Measurements from ENCODE around the gene GSE1. TPM values are rescaled to one million over a fixed set of nuclear protein-coding genes. Genes with fewer than 3 reads are reported as not detected.

The GSE1 gene
- polyA plus RNA-seq, 1 donor (not counting 4 experiments of a cell fraction or from before 2014, with no cell fraction given), result 5.0 TPM

GRCh38 chr16:85580684-85581083, 32.4 kb upstream of the GSE1 start:
- no peak overlapping the region for H3K27ac ChIP-seq (ENCODE audit: control insufficient read depth, insufficient read depth, low read length)
- peaks cover 6% of the 10 kb centered on the region for H4K20me1 ChIP-seq (ENCODE audit: control insufficient read depth, extremely low read depth, insufficient read depth, low read length)
- H3K27me3 ChIP-seq (ENCODE audit: control insufficient read depth, extremely low read depth, insufficient read depth, low read length), result peaks cover 16% of the 10 kb centered on the region
- no peak overlapping the region for H3K4me3 ChIP-seq (ENCODE audit: control insufficient read depth in 2 of 3, extremely low read depth in 1 of 3, insufficient read depth in 2 of 3, low read depth in 1 of 3, low read length in 3 of 3)
- FAIRE-seq (no peak), DNase-seq (ENCODE audit: low read depth, low spot score) (no peak)
- TF ChIP-seq CTCF (optimal IDR thresholded peaks at IDR 0.05 in 1 of 3, IDR thresholded peaks at IDR 0.05 in 1 of 3, conservative IDR thresholded peaks at IDR 0.05 in 1 of 3; ENCODE audit: extremely low read depth in 1 of 3, insufficient read depth in 2 of 3, low read length in 3 of 3) (no peak), EZH2 (IDR thresholded peaks at IDR 0.05; ENCODE audit: low read length) (no peak)
- no peak overlapping the region for H3K4me2 ChIP-seq (ENCODE audit: control insufficient read depth, extremely low read depth, insufficient read depth, low read depth, low read length)
- H3K9me3 ChIP-seq (ENCODE audit: control insufficient read depth, low read depth, low read length), result no peaks in the 10 kb centered on the region
- no peak overlapping the region for H3K9ac ChIP-seq (ENCODE audit: control insufficient read depth, extremely low read depth, insufficient read depth, low read length)
- no peaks in the 10 kb centered on the region for H3K9me1 ChIP-seq (ENCODE audit: control insufficient read depth, extremely low read depth, insufficient read depth, low read length)
- H3K36me3 ChIP-seq (ENCODE audit: control insufficient read depth in 2 of 2, extremely low read depth in 1 of 2, insufficient read depth in 2 of 2, low read length in 2 of 2), result no peaks in the 10 kb centered on the region
- no peaks in the 10 kb centered on the region for H3K4me1 ChIP-seq (ENCODE audit: control insufficient read depth, extremely low read depth, insufficient read depth, low read length)
- no peak overlapping the region for H2AFZ ChIP-seq (ENCODE audit: control insufficient read depth, low read length)
- no peaks in the 10 kb centered on the region for H3K79me2 ChIP-seq (ENCODE audit: control insufficient read depth, insufficient read depth, low read length)
- dilution Hi-C loops (cut with MboI; ENCODE audit: extremely low pct_ligation_motif_present, low sequenced_read_pairs), result no loop called here

GRCh38 chr16:85582229-85582991, 30.7 kb upstream of the GSE1 start:
- FAIRE-seq (no peak), DNase-seq (ENCODE audit: low read depth, low spot score) (no peak)
- H4K20me1 ChIP-seq (ENCODE audit: control insufficient read depth, extremely low read depth, insufficient read depth, low read length), result peaks cover 3% of the 10 kb centered on the region
- H3K9ac ChIP-seq (ENCODE audit: control insufficient read depth, extremely low read depth, insufficient read depth, low read length), result no peak overlapping the region
- peaks cover 16% of the 10 kb centered on the region for H3K27me3 ChIP-seq (ENCODE audit: control insufficient read depth, extremely low read depth, insufficient read depth, low read length)
- no peaks in the 10 kb centered on the region for H3K79me2 ChIP-seq (ENCODE audit: control insufficient read depth, insufficient read depth, low read length)
- no peaks in the 10 kb centered on the region for H3K4me1 ChIP-seq (ENCODE audit: control insufficient read depth, extremely low read depth, insufficient read depth, low read length)
- H2AFZ ChIP-seq (ENCODE audit: control insufficient read depth, low read length), result no peak overlapping the region
- no peak overlapping the region for H3K27ac ChIP-seq (ENCODE audit: control insufficient read depth, insufficient read depth, low read length)
- H3K4me2 ChIP-seq (ENCODE audit: control insufficient read depth, extremely low read depth, insufficient read depth, low read depth, low read length), result no peak overlapping the region
- no peak overlapping the region for H3K4me3 ChIP-seq (ENCODE audit: control insufficient read depth in 2 of 3, extremely low read depth in 1 of 3, insufficient read depth in 2 of 3, low read depth in 1 of 3, low read length in 3 of 3)
- TF ChIP-seq EZH2 (IDR thresholded peaks at IDR 0.05; ENCODE audit: low read length) (no peak), CTCF (optimal IDR thresholded peaks at IDR 0.05 in 1 of 3, IDR thresholded peaks at IDR 0.05 in 1 of 3, conservative IDR thresholded peaks at IDR 0.05 in 1 of 3; ENCODE audit: extremely low read depth in 1 of 3, insufficient read depth in 2 of 3, low read length in 3 of 3) (no peak)
- no peaks in the 10 kb centered on the region for H3K9me3 ChIP-seq (ENCODE audit: control insufficient read depth, low read depth, low read length)
- dilution Hi-C loops (cut with MboI; ENCODE audit: extremely low pct_ligation_motif_present, low sequenced_read_pairs), result no loop called here
- no peaks in the 10 kb centered on the region for H3K36me3 ChIP-seq (ENCODE audit: control insufficient read depth in 2 of 2, extremely low read depth in 1 of 2, insufficient read depth in 2 of 2, low read length in 2 of 2)
- H3K9me1 ChIP-seq (ENCODE audit: control insufficient read depth, extremely low read depth, insufficient read depth, low read length), result no peaks in the 10 kb centered on the region

All from keratinocyte (primary cell).